Middle frontal gyrus (tissue), 1 donor: ENCODE measurements around the gene UTF1.

ENCODE experiments used
- DNase-seq: peaks from one replicate; pipeline ENCODE4 v3.0.0-alpha.2; 2015; ENCODE audit warnings: low spot score; ENCODE audit errors: extremely low spot score

The UTF1 gene

GRCh38 chr10:133230044-133230361 lies at the start of gene UTF1:
UTF1 (plus strand) TSS chr10:133230217; CDS start chr10:133230289, 72 bp downstream.
- no peak for DNase-seq

GRCh38 chr10:133180965-133181639 lies 48.9 kb upstream of the UTF1 start:
- DNase-seq = no peak

- no peak for DNase-seq
Observed at GRCh38 chr10:133182190-133182589, 47.8 kb upstream of the UTF1 start.

GRCh38 chr10:133182791-133183645 lies 47.0 kb upstream of the UTF1 start:
- no peak for DNase-seq

GRCh38 chr10:133183646-133184378 lies 46.2 kb upstream of the UTF1 start:
- no peak for DNase-seq

GRCh38 chr10:133184591-133185244 lies 45.3 kb upstream of the UTF1 start:
- no peak for DNase-seq

GRCh38 chr10:133185421-133185820 lies 44.6 kb upstream of the UTF1 start:
- no peak for DNase-seq

- no peak for DNase-seq
Observed at GRCh38 chr10:133185916-133186315, 44.1 kb upstream of the UTF1 start.

GRCh38 chr10:133186416-133187090 lies 43.5 kb upstream of the UTF1 start:
- no peak for DNase-seq

- DNase-seq = no peak
Observed at GRCh38 chr10:133187091-133187905, 42.7 kb upstream of the UTF1 start.

- no peak for DNase-seq
Observed at GRCh38 chr10:133187906-133188681, 41.9 kb upstream of the UTF1 start.

GRCh38 chr10:133189256-133189655 lies 40.8 kb upstream of the UTF1 start:
- no peak for DNase-seq

GRCh38 chr10:133189726-133190125 lies 40.3 kb upstream of the UTF1 start:
- DNase-seq = no peak

GRCh38 chr10:133190225-133190624 lies 39.8 kb upstream of the UTF1 start:
- DNase-seq = no peak

GRCh38 chr10:133191651-133192050 lies 38.4 kb upstream of the UTF1 start:
- DNase-seq = no peak

- peak; percentile 16 for DNase-seq
Observed at GRCh38 chr10:133194151-133194550, 35.9 kb upstream of the UTF1 start.

GRCh38 chr10:133195096-133195495 lies 34.9 kb upstream of the UTF1 start:
- no peak for DNase-seq

GRCh38 chr10:133195611-133196010 lies 34.4 kb upstream of the UTF1 start:
- DNase-seq = no peak

- peak; percentile 13 for DNase-seq
Observed at GRCh38 chr10:133196221-133196915, 33.6 kb upstream of the UTF1 start.
